Measurements from ENCODE around the gene ERAS. TPM values are rescaled to one million over a fixed set of nuclear protein-coding genes. Genes with fewer than 3 reads are reported as not detected.

ERAS gene
- total RNA-seq, 4 donors from 2014 or later = not detected

DNA sequence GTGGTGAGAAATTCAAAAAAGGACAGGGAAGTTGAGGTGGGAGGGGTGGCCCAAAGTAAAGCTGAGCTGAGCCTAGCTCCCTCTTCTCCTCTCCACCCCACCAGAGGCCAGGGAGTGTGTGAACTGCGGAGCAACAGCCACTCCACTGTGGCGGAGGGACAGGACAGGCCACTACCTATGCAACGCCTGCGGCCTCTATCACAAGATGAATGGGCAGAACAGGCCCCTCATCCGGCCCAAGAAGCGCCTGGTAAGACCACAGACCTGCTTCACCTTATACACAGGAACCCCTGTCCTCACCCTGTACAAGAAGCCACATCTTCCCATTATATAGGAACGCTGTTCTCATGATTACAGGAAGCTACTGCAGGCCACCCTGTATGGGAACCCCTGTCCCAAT lies 34.1 kb upstream of the ERAS start:
- TF ChIP-seq, protein P1, sequence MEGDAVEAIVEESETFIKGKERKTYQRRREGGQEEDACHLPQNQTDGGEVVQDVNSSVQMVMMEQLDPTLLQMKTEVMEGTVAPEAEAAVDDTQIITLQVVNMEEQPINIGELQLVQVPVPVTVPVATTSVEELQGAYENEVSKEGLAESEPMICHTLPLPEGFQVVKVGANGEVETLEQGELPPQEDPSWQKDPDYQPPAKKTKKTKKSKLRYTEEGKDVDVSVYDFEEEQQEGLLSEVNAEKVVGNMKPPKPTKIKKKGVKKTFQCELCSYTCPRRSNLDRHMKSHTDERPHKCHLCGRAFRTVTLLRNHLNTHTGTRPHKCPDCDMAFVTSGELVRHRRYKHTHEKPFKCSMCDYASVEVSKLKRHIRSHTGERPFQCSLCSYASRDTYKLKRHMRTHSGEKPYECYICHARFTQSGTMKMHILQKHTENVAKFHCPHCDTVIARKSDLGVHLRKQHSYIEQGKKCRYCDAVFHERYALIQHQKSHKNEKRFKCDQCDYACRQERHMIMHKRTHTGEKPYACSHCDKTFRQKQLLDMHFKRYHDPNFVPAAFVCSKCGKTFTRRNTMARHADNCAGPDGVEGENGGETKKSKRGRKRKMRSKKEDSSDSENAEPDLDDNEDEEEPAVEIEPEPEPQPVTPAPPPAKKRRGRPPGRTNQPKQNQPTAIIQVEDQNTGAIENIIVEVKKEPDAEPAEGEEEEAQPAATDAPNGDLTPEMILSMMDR (IDR thresholded peaks at IDR 0.05) = no peak
- TF ChIP-seq POLR2A (IDR thresholded peaks at IDR 0.05) = no peak
- WGBS, 2 donors = 83 to 85% methylated on average over 7 of the region's 7 CpGs

DNA sequence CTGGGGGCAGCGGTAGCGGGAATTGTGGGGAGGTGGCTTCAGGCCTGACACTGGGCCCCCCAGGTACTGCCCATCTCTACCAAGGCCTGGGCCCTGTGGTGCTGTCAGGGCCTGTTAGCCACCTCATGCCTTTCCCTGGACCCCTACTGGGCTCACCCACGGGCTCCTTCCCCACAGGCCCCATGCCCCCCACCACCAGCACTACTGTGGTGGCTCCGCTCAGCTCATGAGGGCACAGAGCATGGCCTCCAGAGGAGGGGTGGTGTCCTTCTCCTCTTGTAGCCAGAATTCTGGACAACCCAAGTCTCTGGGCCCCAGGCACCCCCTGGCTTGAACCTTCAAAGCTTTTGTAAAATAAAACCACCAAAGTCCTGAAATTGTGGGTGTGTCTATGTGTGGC lies 32.4 kb upstream of the ERAS start:
- DNase-seq (ENCODE audit: low spot score in 2 of 2) = no peak
- no peaks in the 10 kb centered on the region for H3K9me3 ChIP-seq
- H3K4me3 ChIP-seq = no peak overlapping the region
- 79 to 88% methylated on average over 3 to 4 of the region's 4 CpGs for WGBS, 2 donors
- no peaks in the 10 kb centered on the region for H3K27me3 ChIP-seq
- no peaks in the 10 kb centered on the region for H3K36me3 ChIP-seq
- H3K4me1 ChIP-seq = no peaks in the 10 kb centered on the region
- no peak overlapping the region for H3K27ac ChIP-seq
- TF ChIP-seq, protein P1 (IDR thresholded peaks at IDR 0.05) = no peak
- TF ChIP-seq EP300 (IDR thresholded peaks at IDR 0.05) = no peak
- TF ChIP-seq POLR2A (IDR thresholded peaks at IDR 0.05) = no peak

More for the DNA sequence above, 34.1 kb upstream of the ERAS start:
- no peak for DNase-seq (ENCODE audit: low spot score in 2 of 2)
- Histone ChIP-seq H3K4me3 (no peak overlapping the region), H3K4me1 (no peaks in the 10 kb centered on the region), H3K36me3 (no peaks in the 10 kb centered on the region), H3K27me3 (peaks cover 0 to 8% of the 10 kb centered on the region in 2 donors), H3K27ac (no peak overlapping the region), H3K9me3 (no peaks in the 10 kb centered on the region)

DNA sequence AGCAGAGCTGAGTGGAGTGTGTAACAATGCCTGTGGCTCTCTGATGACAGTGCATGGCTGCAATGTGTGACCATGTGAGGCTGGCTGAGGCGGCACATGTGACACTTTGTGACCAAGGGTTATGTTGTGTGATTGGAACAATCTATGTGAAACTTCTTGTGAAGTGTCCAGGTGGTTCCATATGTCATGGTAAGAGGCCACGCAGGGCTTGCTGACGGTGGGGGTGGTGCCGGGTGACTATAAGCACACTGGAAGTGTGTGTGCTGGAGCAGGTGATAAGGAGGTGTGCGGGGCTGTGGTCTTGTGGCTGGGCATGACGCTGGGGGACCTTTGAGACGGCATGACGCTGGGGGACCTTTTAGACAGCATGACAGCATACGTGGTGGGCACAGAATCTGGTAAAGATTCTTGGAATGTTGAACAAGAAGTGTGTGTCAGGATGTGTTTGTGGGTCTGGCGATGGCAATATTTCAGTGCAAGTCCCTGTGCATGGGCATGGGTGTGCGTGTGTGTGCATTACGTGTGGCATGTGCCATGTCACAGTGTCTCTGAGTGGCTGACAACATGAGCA lies 31.9 kb upstream of the ERAS start:
- TF ChIP-seq, protein P1 (IDR thresholded peaks at IDR 0.05) = no peak
- no peak for TF ChIP-seq POLR2A (IDR thresholded peaks at IDR 0.05)
- no peak for TF ChIP-seq EP300 (IDR thresholded peaks at IDR 0.05)
- no peak overlapping the region for H3K4me3 ChIP-seq
- H3K36me3 ChIP-seq = no peaks in the 10 kb centered on the region
- no peaks in the 10 kb centered on the region for H3K9me3 ChIP-seq
- WGBS, 2 donors = 66 to 79% methylated on average over 12 of the region's 12 CpGs
- DNase-seq (ENCODE audit: low spot score in 2 of 2) = no peak
- H3K4me1 ChIP-seq = no peaks in the 10 kb centered on the region
- no peak overlapping the region for H3K27ac ChIP-seq
- H3K27me3 ChIP-seq = no peaks in the 10 kb centered on the region

DNA sequence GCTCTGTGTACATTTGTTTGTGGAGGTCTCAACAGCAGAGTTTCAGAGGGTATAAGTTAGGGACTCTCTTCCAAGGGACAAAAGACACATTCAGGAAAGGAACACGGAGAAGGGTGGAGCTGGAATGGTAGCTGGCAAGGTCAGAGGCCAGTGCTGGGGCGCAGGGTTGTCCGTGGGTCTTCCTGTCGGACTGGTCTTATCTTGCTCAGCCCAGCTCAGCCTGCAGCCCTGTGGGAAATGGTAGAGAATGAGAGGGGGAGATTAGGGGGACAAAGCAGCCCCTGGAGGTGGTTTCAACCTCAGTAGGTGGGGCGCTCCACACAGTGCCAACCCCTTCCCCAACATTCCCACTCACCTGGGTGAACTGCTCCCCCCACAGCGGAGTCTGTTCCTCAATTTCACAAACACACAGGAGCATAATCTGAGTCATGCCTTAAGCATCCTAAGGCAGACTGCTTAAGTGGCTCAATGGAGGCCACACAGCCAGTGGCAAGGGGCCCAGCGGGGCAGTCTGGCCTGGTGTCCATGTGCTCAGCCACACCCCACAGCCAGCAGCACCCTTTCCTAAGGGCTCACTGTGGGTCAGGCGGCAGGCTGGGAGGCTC lies 31.3 kb upstream of the ERAS start:
- no peak overlapping the region for H3K4me3 ChIP-seq
- no peak overlapping the region for H3K27ac ChIP-seq
- no peaks in the 10 kb centered on the region for H3K4me1 ChIP-seq
- 28 to 65% methylated on average over 7 of the region's 8 CpGs for WGBS, 2 donors
- no peaks in the 10 kb centered on the region for H3K36me3 ChIP-seq
- TF ChIP-seq EP300 (IDR thresholded peaks at IDR 0.05) = no peak
- no peaks in the 10 kb centered on the region for H3K27me3 ChIP-seq
- no peak for DNase-seq (ENCODE audit: low spot score in 2 of 2)
- no peaks in the 10 kb centered on the region for H3K9me3 ChIP-seq

DNA sequence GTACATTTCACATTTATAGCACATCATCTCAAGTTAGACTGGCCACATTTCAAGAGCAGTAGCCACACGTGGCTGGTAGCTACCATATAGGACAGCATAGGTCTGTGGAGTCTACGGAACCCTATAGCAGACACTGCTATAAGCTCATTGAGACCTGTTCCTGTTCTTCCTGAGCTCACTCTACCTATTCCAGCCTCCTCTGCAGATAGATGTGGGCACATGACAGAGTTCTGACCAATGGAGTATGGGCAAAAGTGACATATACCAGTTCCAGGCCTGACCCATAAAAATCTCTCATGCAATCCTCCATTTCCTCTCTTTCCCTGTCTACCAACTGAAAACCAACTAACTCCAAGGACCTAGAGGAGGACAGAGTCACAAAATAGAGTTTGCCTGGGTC lies 28.0 kb upstream of the ERAS start:
- TF ChIP-seq, protein P1 (IDR thresholded peaks at IDR 0.05) = no peak
- TF ChIP-seq POLR2A (IDR thresholded peaks at IDR 0.05) (no peak), EP300 (IDR thresholded peaks at IDR 0.05) (no peak)
- DNase-seq (ENCODE audit: low spot score in 2 of 2) = no peak
- 80 to 85% methylated on average over 2 of the region's 2 CpGs for WGBS, 2 donors
- Histone ChIP-seq H3K36me3 (no peaks in the 10 kb centered on the region), H3K4me1 (peaks cover 0 to 14% (median 3%) of the 10 kb centered on the region in 4 donors), H3K27me3 (no peaks in the 10 kb centered on the region), H3K27ac (no peak overlapping the region), H3K4me3 (no peak overlapping the region), H3K9me3 (no peaks in the 10 kb centered on the region)
